Germinal center (tissue), 1 donor: Measurements from ENCODE around the gene MB21D2.

Source experiments
- DNase-seq: peaks from one replicate; pipeline ENCODE4 v3.0.0; 2012; ENCODE audit warnings: mixed read lengths, low spot score

MB21D2 gene

GRCh38 chr3:192923731-192924130 lies 6.1 kb upstream of the MB21D2 start:
- no peak for DNase-seq

DNA sequence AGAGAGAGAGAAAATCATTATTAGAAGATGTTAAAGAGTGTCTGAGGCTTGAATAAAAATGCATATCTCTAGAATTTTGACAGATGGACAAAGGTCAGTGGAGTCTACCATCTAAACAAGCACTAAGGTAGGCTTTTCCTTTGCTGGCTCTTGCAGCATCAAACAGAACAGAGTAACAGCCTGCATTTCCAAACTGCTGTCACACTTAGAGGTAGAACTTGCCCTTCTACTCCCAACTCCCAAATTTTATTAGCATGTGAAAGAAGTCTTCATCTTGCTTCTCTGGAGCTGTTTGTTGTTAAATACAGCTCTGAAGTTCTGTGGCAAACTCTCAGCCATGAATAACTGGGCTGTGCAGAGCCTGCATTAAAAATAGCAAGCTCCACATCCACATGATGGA lies 4.1 kb upstream of the MB21D2 start:
- DNase-seq = no peak

DNA sequence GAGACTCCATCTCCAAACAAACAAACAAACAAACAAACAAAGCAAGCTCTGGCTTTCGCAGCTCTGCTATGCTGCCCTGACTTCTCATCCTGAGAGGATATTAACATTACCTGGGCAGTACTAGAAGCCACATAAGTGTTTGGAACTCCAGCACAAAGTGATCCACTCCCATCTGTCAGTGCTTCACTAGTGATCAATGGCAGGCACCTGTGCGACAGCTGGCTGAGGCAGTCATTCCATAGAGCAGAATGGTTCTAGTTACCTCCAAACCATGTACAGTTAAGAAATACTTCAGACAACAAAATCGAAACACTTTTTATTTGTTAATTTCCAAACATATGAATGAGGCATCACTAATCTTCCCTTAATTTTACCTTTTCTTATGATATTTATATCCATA lies 2.8 kb upstream of the MB21D2 start:
- no peak for DNase-seq

GRCh38 chr3:192919901-192920300 lies 2.2 kb upstream of the MB21D2 start:
- DNase-seq = no peak

DNA sequence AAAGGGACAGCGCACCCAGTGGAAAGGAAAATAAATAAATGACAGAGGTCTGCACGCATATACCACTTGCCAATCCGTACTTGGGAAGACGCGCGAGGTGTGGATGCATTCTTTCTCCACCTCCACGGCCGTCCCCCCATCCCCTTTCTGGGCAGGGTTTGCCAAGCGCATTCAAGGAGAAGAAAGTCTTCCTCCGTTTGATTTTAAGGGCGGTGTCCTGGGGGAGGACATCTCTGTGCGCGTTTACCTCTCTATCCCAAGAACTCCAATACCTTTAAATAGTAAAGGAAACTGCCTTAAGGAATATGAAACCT lies 576 bp upstream of the MB21D2 start:
- DNase-seq = no peak

DNA sequence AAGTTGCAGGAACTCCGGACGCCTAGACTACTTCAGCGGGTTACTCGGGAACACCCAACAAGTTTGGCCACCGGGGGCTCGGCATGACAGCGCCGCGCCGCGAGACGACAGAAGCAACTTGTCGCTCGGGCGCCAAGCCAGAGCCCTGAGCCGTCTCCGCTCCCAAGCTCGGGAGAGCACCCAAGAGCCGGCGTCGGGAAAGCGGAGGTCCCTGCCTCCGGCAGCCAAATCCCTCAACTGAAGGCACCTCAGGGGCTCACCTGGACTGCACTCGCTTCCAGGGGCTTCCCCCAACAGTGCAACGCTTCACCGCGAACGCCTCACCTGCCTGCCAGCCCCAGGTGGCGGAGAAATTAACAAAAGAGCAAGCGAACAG lies 640 bp downstream of the MB21D2 start:
- DNase-seq = no peak

- DNase-seq = no peak
These were observed 1.2 kb downstream of the MB21D2 start for GRCh38 chr3:192916371-192917027.

DNA sequence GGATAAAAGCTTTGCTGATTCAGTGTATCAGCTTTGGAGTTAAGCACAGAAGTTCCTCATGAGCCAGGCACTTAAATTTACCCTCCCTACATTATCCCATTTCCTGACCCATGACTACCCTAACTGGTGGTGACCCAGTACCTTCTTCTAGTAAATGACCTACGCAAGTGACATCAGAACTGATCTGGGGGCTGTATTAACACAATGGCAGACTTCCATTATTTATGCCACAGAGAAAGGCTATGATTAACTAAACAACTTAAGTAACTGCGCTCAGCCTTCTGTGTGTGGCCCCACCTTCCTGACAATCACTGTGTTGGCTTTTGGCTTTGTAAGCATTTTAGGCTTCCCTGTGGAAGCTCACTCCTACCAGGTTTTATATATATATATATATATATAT lies 1.9 kb downstream of the MB21D2 start:
- no peak for DNase-seq

DNA sequence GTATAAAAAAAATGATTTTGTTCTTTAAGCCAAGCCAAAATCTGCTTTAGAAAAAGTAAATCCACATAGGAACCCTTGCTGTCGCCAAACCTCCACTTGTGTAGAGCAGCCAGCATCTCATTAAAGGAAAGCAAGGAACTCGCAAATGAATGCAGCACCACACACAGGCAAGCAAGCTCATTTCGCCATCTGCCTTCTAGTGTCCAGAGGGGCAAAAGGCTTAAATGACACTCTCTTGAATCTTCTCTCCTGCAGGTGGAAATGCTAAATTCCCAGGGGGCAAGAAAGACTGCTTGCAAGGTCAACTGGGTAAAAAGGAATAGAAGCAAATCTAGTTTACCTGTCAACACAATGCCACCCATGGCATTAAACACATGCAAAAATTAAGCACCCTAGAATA lies 2.4 kb downstream of the MB21D2 start:
- DNase-seq = no peak

DNA sequence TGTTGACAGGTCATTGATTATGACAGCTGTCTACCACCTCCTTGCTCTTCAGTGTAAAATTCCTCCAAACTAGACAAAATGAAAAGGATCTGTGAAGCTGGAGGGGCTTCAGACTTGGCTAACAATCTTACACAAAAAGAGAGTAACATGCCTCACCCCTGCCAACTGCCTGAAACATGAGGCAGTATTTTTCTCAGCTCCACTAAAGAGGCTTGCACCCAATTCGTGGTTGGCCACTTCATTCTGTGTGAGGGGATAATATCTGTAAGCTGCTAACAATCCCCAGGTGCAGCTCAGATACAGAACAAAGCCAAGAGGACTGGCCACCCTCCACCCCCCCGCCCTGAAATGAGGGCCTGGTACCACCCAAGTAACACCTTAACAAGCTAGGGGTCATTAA lies 2.8 kb downstream of the MB21D2 start:
- no peak for DNase-seq

GRCh38 chr3:192913540-192913939 lies 4.1 kb downstream of the MB21D2 start:
- DNase-seq = no peak

- no peak for DNase-seq
These were observed 6.4 kb downstream of the MB21D2 start for GRCh38 chr3:192911293-192911692.

GRCh38 chr3:192907784-192908183 lies 9.9 kb downstream of the MB21D2 start:
- no peak for DNase-seq

DNA sequence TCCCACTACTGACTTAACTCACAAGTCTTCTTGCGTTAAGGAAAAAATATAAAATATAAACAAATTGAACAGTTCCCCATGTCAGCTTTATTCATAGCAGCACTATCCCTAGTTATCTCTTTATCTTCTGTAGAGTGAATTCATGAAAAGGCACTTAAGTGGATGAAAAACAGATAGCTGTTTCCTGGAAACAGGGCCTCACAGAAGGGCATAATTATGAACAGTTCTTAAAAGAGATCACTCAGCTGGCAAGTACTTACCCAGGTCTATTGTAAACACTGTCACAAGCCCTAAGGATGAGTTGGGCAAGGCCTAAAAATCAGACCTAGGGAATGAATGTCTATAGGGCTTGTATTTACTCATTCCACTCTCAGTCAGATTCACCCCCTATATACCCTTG lies 10.7 kb downstream of the MB21D2 start:
- no peak for DNase-seq

GRCh38 chr3:192905980-192906678 lies 11.5 kb downstream of the MB21D2 start:
- no peak for DNase-seq

- DNase-seq = no peak
These were observed 12.9 kb downstream of the MB21D2 start for GRCh38 chr3:192904632-192905289.

DNA sequence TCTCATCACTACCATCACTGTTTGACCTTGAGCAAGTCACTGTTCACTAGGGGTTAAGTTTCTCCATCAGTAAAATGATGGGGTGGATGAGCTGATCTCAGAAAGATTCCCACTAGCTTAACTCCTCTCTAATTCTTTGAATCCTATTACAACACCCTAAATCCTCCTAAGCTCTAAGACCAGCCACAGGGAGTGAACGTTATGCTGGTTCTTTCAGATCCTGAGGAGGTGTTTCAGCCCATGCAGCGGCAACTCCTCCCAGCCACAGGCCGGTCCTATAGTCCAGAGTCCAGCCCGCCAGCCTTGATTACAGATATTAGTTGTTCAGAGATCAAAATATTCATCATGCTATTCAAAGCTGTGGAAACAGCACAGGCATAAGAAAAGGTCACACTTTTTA lies 15.1 kb downstream of the MB21D2 start:
- no peak for DNase-seq

- DNase-seq = no peak
These were observed 16.2 kb downstream of the MB21D2 start for GRCh38 chr3:192901435-192901834.

- DNase-seq = no peak
These were observed 18.1 kb downstream of the MB21D2 start for GRCh38 chr3:192899540-192899982.

DNA sequence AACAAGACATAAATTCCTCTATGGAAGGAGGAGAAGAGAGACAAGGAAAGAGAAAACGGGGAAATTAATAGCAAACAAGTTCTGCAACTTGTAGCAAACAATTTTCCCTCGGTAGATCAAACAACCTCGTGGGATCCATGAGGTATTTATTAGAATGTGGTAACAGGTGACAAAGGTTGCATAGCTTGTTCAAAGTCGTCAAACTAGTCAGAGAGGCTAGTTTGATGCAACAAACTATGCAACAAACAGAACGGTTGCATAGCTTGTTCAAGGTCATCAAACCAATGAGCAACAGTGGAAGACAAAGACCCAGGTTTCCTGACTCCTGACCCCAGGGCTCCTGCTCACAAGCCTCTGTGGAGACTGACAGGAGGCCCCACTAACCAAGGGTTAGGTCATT lies 20.7 kb downstream of the MB21D2 start:
- no peak for DNase-seq

- no peak for DNase-seq
These were observed 21.4 kb downstream of the MB21D2 start for GRCh38 chr3:192896208-192896607.

DNA sequence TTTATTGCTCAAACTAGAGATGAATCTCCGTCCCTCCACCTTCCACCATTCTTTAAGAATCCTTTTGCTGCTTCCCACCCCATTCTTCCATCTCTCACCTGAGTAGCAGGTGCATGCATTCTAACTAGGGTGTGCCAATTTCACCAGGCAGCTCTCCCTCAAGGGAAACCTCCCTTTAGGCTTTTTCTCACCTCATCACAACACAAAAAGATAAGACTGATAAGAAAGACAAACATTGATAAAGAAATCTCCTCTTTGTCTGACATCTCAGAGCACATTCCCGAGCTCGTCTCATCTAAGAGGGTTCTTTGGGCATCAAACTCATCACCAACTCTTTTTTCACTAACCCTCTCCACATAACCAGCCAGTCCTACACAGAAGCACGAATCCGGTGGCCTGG lies 23.0 kb downstream of the MB21D2 start:
- DNase-seq = no peak

DNA sequence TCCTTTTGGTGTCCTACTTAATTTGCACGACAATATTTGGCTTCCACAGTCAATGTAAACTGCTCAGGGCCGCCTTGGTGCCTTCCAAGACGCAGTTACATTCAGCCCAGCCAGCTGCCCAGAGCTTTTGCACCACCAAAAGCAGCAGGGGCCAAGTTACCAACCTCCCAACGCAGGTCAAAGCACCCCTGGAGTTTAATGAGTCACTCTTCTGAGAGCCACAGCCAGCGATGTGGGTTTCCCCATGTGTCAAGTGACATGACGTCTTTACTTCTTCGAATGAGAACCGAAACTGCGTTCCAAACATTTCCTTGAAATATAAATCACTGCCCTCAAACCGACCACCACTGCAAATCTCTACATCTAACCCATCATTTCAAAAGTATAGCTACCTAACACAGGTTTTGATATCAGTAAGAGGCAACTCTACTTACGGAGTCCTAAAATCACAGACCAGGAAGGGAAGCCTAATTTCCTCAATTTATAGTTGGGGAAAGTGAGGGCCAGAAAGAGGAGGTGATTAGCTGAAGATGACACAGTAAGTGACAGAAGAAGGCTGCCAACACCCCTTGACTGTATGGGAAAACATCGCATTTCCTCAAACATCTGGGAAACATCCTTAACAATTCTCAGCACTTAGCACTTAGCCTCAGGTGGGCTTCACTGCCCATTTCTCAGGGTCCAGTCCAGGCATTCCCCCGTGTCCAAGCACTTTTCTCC lies 24.5 kb downstream of the MB21D2 start:
- DNase-seq = no peak
